NCI-H1436 treated with DMSO at 0.1 percent for 48 hours (cell line): ENCODE measurements around the gene BBS4.
"Not testable (repeated sequence)": the region's sequence is repeated elsewhere in the genome, so short reads cannot be mapped to it uniquely, and the experiment has no call there.

ENCODE experiments used
- DNase-seq: peaks from one replicate; lab custom pipeline; 2025; lab: John Stamatoyannopoulos, UW

The BBS4 gene

GRCh38 chr15:72685925-72686794 lies at the start of gene BBS4, which contains the start of gene HIGD2B:
Gene BBS4, plus strand, starts transcription at chr15:72686207. Its CDS starts 21 bp downstream, at chr15:72686228.
Gene HIGD2B, minus strand, starts transcription at chr15:72686182. Its CDS starts 9,808 bp downstream, at chr15:72676374.
- no peak for DNase-seq

GRCh38 chr15:72636519-72637282 lies 49.3 kb upstream of the BBS4 start:
- DNase-seq = not testable (repeated sequence)

- not testable (repeated sequence) for DNase-seq
Measured at GRCh38 chr15:72639759-72640483, 46.1 kb upstream of the BBS4 start.

GRCh38 chr15:72642271-72642670 lies 43.7 kb upstream of the BBS4 start:
- DNase-seq = not testable (repeated sequence)

GRCh38 chr15:72648631-72649253 lies 37.3 kb upstream of the BBS4 start:
- DNase-seq = not testable (repeated sequence)

GRCh38 chr15:72654397-72654796 lies 31.6 kb upstream of the BBS4 start, which contains the start of gene GOLGA6B:
Gene GOLGA6B, plus strand, starts transcription at chr15:72654697. Its CDS starts 41 bp downstream, at chr15:72654738.
- DNase-seq = not testable (repeated sequence)

GRCh38 chr15:72656014-72656413 lies 30.0 kb upstream of the BBS4 start:
- DNase-seq = not testable (repeated sequence)

GRCh38 chr15:72661081-72661480 lies 24.9 kb upstream of the BBS4 start:
- DNase-seq = not testable (repeated sequence)

- not testable (repeated sequence) for DNase-seq
Measured at GRCh38 chr15:72663931-72664330, 22.1 kb upstream of the BBS4 start.

GRCh38 chr15:72665706-72666105 lies 20.3 kb upstream of the BBS4 start:
- not testable (repeated sequence) for DNase-seq

- not testable (repeated sequence) for DNase-seq
Measured at GRCh38 chr15:72669803-72670202, 16.2 kb upstream of the BBS4 start.

- DNase-seq = not testable (repeated sequence)
Measured at GRCh38 chr15:72670656-72671352, 15.2 kb upstream of the BBS4 start.

- no peak for DNase-seq
Measured at GRCh38 chr15:72671525-72671924, 14.5 kb upstream of the BBS4 start.

- DNase-seq = no peak
Measured at GRCh38 chr15:72676838-72677237, 9.2 kb upstream of the BBS4 start.

GRCh38 chr15:72680931-72681330 lies 5.1 kb upstream of the BBS4 start:
- DNase-seq = no peak

- DNase-seq = no peak
Measured at GRCh38 chr15:72682772-72683171, 3.2 kb upstream of the BBS4 start.

- DNase-seq = no peak
Measured at GRCh38 chr15:72685301-72685924, 594 bp upstream of the BBS4 start.

GRCh38 chr15:72688697-72689096 lies 2.7 kb downstream of the BBS4 start:
- DNase-seq = no peak

- no peak for DNase-seq
Measured at GRCh38 chr15:72690938-72691337, 4.9 kb downstream of the BBS4 start.

- DNase-seq = no peak
Measured at GRCh38 chr15:72698938-72699337, 12.9 kb downstream of the BBS4 start.
